Stimulated activated CD8-positive, alpha-beta memory T cell treated with anti-CD3 and anti-CD28 coated beads, Interleukin-15, amount 100 ng/mL, for 24 hours (primary cell): ENCODE results near the gene FMN1.

Source experiments
- DNase-seq: peaks from one replicate; pipeline ENCODE4 v3.0.0-alpha.2; 2020; ENCODE audit warnings: low read depth

FMN1 gene

GRCh38 chr15:32828507-32829186, 365.9 kb downstream of the FMN1 start:
- no peak for DNase-seq

GRCh38 chr15:32826685-32827084, 367.8 kb downstream of the FMN1 start:
- DNase-seq: no peak

GRCh38 chr15:32825219-32825618, 369.3 kb downstream of the FMN1 start:
- DNase-seq: no peak

- no peak for DNase-seq
Measured at GRCh38 chr15:32824777-32825176, 369.7 kb downstream of the FMN1 start.

GRCh38 chr15:32823750-32824149, 370.8 kb downstream of the FMN1 start:
- no peak for DNase-seq

- DNase-seq: no peak
Measured at GRCh38 chr15:32822739-32823138, 371.8 kb downstream of the FMN1 start.

GRCh38 chr15:32819448-32819847, 375.1 kb downstream of the FMN1 start:
- DNase-seq: no peak

GRCh38 chr15:32818758-32819447, 375.6 kb downstream of the FMN1 start:
- no peak for DNase-seq

- no peak for DNase-seq
Measured at GRCh38 chr15:32817577-32817976, 376.9 kb downstream of the FMN1 start.

GRCh38 chr15:32807331-32807730, 387.2 kb downstream of the FMN1 start:
- DNase-seq: no peak

GRCh38 chr15:32803631-32804030, 390.9 kb downstream of the FMN1 start:
- no peak for DNase-seq

GRCh38 chr15:32802286-32802936, 392.1 kb downstream of the FMN1 start:
- no peak for DNase-seq

GRCh38 chr15:32799936-32800535, 394.5 kb downstream of the FMN1 start:
- DNase-seq: no peak

- DNase-seq: no peak
Measured at GRCh38 chr15:32796856-32797255, 397.7 kb downstream of the FMN1 start.

GRCh38 chr15:32794973-32795372, 399.5 kb downstream of the FMN1 start:
- no peak for DNase-seq

GRCh38 chr15:32792436-32792835, 402.1 kb downstream of the FMN1 start:
- no peak for DNase-seq

GRCh38 chr15:32790352-32790999, 404.0 kb downstream of the FMN1 start:
- no peak for DNase-seq

- DNase-seq: no peak
Measured at GRCh38 chr15:32787949-32788348, 406.6 kb downstream of the FMN1 start.

- DNase-seq: no peak
Measured at GRCh38 chr15:32786906-32787305, 407.6 kb downstream of the FMN1 start.

GRCh38 chr15:32784581-32784980, 409.9 kb downstream of the FMN1 start:
- no peak for DNase-seq

GRCh38 chr15:32781781-32782180, 412.7 kb downstream of the FMN1 start:
- DNase-seq: no peak

- DNase-seq: no peak
Measured at GRCh38 chr15:32778391-32779176, 415.9 kb downstream of the FMN1 start.
